Measurements from ENCODE around the gene PLPPR1.

Gene PLPPR1

DNA sequence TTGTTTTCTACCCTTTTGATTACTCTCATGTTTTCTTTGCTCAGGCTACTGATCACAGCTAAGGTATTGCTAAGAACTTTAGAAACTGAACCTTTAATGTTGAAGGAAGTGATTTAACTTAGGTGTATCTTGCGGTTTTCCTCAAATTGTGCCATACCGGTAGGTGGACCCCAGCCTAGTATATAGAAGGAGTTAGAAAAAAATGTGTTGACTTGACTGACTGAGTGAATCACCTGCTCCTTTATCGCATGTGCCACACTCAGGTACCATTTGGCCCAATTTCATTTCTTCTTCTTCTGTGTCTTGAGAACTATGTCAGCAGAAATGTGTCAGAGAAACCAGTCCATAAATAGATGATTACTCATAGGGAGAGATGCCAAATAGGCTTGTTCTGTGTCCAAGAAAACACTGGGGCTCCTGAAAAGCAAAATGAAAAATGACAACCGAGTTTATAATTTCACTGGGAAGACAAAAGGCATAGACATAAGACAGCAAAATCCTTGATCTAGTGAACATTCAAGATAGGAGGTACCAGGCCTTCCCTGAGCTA is 19.4 kb downstream of the PLPPR1 start:
- peak in 1 of 58 donors; percentile 30 for DNase-seq

DNA sequence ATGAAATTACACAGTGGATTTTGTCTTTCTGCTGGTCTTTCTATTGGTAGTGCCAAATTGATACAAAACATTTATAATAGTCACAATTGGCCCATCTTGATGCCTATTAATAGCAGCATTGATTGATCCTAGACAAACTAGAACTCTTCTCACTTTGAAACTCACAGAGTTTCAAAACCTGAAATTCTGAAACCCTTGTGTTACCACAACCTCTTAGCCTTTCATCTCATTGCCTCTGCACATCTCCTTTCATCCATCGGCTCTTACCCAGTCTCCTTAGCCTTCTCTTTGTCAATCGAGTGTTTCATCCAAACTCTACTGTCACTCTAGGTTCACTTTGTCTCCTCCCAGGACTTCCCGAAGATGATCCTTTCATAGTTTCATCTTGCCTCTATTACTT is 22.1 kb downstream of the PLPPR1 start:
- DNase-seq = no peak

DNA sequence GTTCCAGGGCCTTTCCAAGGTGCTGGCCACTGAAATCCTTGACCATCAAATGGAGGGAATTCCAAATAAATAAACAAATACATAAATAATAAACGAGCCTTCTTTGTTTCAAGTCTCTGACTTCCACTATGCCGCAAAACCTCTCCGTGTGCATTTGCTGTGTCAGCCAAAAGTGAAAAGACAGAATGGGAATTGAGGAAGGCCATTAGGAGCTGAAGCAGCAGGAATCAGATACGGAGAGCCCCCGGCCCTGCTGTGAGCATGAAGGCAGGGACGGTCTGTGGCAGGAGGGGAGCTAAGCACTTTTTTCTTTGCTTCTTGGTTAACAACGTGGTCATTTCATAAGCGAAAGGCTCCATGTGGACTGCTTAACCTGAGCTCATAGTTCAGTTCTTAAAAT is 26.1 kb downstream of the PLPPR1 start:
- DNase-seq = no peak

DNA sequence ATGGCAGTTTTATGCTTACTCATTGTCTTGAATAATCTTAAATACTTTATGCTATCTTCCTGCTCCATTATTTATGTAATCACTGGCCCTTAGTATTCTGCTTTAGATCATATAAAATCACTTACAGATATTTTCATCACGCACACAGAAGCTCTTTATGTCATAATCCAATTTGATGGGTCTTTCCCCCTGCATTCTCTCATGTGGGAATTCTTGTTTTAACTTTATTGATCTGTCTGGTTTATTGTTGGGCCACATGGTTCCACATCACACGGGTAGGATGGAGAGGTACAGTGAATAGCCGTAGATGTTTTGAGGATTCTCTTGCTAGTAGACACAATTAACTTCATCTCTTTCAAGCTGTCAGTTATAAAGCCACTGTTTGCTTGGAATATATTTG is 27.0 kb downstream of the PLPPR1 start:
- DNase-seq = no peak

DNA sequence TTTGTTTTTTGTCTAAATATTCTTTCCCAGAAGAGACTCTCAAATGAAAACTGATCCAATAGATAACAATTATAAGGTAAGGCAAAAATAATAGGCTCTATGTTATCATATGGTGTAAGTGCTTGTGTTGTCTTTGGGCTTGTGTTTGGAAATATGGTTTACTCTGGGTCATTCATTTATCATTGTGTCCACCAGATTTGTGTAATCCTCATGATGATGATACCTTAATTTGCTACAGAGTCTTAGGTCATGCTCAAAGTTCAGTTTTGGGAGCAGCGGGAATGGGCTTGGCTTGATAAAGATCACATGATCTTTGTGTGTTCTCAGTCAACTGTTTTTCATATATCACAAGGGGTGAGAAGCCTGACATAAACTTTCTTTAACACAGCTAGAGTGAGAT is 34.2 kb downstream of the PLPPR1 start:
- DNase-seq = no peak

DNA sequence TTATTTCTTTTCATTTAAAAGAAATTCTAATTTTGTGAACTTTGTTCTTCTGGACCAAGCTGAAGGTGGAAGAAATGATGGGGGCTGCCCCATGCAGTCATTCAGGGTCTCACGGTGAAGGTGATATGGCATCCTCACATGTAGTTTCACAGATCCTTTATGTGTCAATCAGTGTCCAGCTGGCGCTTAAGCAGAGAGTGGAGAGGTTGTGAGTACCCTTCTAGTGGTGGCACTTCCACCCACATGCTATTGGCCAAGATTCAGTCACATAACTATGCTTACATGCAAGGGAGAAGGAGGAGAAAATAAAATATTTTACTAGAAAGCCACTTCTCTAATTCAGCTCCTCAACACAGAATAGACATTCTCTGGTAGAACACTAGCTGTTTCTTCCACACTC is 34.7 kb downstream of the PLPPR1 start:
- no peak for DNase-seq

DNA sequence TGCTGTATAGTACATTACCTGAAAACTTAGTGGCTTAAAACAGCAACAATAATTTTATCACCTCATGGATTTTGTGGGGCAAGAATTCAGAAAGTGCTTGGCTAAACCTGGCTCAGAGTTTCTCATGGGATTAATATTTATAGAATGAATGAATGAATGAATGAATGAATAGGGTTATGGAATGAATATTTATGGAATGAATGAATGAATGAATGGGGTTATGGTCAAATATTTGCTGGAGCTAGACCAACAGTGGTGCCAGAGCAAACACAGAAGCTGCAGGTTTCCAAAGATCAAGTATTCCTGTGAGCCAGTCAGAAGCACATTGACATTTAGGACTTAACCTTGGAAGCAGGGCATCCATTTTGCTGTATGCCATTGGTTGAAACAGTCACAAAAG is 35.7 kb downstream of the PLPPR1 start:
- DNase-seq = no peak

DNA sequence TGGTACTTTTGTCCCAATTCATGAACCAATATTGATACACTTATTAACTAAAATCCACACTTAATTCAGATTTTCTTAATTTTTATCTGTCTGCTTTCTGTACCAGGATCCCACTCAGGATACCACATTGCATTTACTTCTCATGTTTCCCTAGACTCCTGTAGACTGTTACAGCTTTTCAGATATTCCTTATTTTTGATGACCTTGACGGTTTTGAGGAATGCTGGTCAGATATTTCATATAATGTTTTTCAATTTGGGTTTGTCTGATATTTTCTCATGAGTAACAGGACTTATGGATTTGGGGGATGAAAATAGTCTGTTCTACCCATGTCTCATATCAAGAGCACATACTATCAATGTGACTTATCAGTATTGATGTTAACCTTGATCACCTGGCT is 37.4 kb downstream of the PLPPR1 start:
- DNase-seq = no peak

DNA sequence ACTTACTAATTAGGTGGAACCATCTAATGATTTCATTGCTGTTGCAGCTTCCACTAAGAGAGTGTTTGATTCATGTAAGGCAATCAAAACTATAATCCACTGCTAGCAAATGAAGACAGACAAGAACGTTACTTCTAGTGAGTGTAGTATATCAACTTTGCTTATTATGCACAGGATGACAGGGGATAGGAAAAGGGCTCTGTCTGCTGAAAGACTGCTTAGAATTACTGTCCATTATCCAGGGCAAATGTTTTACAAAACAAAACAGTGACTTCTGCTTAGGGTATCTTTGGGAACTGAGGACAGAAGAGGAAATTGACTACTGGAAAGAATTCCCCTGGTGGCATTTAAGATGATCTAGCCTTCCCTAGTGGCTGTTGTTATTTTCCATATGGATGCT is 40.2 kb downstream of the PLPPR1 start:
- no peak for DNase-seq

DNA sequence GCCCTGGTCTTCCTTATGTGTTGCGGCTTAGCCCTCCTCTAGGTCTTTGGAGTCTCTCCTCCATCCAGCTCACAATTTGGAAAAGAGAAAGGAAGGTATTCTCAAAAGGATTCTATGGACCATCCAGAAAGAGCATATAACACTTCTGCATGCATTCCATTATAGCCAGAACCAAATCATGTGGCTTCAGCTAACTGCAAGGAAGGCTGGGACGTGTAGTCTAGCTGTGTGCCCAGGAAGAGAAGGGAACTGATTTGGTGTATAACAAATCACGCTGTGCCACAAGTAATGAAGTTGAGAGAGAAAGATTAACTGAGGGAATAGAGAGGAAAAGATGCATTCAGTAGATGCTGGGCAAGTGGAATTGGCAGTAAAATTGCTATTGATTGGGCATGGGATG is 43.7 kb downstream of the PLPPR1 start:
- DNase-seq = no peak

DNA sequence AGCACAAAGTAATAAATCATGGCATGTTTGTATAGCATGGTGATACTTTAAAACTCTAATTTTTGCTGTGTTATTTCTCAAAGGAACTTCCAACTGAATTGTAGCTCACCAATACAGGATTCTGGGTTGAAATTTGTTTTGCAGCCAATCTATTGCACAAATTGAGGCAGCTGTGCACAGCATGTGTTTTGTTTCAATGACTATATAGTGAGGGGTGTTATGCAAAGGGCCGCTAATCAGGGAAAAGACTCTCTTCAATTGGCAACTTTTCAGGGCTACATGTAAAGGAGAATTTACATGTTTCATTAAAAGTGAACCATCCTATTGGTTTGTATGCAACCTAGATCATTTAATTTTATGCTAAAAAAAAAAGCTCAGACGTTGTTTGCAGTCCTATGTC is 44.6 kb downstream of the PLPPR1 start:
- no peak for DNase-seq

DNA sequence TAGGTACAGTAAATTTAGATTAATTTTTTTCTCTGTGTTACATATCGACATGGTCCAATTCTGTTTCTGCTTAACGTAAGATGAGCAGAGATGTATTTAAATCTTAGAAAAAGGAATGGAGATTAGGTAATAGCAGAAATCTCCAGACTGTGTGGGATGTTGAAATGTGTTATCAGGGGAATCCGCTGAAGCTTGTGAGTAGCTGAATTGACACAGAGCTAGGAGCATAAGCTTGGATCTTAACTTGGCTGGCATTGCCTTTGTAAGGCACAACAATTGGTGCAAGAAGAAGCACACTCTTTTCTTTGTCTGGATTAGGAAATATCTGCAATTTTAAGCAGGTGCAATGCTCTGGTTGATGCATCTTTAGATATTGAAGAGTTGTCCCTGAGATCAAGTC is 53.1 kb downstream of the PLPPR1 start:
- peak in 2 of 58 donors; percentile 18 to 22 for DNase-seq

DNA sequence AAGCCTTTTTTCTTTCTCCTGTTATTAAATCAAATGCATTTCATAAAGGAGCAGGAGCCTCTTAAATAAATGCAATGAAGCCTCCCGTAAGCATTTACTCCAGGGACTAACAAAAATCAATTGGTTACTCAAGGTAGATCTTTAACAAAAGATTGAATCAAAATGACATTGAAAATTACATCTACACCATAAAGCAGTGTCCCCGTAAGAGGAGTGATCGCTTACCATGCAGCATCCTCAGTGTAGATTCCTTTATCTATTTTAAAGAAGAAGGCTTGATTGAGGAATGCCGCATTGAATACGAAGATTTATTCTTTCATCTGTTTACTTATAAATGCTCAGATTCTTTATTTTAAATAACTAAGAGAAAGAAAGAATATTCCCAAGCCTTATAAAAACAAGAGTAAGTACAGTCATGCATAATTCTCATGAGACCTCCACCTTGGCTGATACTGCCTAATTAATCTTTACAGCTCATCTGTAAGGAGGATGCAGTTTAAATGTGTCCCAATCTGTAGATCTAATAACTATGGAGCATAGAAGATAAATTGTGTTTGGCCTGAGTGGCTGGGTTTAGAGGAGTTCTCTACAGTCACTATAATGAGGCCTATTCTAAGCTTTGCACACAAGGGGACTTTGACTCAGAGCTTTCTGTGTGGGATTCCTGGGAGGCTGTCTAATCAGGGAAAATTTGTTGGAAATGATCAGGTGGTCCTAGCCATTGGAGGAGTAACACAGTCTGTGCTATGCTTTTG is 55.1 kb downstream of the PLPPR1 start:
- no peak for DNase-seq

DNA sequence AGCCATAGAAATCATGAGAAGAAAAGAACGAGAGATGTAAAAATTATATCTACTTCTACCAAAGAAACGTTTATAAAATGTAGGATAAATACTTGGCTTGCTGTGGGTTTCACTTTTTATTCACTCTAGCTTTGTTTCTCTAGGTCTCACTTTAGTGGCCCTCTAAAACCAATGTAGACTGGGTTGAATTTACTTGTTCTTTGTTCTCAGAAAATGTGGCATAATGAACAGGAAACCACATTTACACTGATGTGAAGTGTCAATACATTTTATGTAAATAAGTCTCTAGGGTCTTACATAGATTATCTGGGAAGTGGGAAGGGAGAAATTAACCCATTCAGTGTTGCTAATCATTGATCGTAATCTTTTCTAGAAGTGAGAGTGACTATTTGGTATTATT is 58.9 kb downstream of the PLPPR1 start:
- no peak for DNase-seq

DNA sequence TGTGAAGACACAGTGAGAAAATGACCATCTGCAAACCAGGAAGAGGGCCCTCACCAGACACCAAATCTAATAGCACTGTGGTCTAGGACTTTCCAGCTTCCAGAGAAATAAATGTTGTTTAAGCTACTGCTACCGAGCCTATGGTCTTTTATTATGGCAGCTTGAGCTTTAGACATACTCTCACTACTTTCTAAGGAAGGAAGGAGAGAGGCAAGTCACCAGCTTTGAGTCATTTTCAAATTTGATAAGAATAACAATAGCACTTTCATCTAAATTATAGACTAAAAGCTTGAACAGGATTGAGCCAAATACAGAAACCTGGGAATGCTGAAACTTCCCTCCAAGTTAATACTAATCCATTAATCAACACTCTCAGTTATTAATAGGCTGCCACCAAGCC is 64.4 kb downstream of the PLPPR1 start:
- DNase-seq = no peak

DNA sequence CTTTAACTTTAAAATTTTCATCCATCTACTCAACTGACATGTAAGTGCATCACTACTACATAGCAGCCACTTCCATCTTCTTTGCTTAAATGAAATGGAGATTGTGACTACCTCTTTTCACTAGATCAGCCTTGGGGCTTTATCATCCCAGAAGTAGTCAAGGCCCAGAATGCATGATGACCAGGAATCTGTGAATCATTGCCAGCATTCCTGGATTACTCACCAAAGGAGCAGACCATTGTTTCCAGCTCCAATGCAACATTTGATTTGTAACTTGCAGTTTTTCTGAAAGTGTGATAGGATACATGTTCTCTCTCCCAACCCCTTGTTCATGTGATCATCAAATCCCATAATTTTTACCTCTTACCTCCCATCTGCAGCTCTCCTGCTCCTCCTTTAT is 65.1 kb downstream of the PLPPR1 start:
- no peak for DNase-seq

DNA sequence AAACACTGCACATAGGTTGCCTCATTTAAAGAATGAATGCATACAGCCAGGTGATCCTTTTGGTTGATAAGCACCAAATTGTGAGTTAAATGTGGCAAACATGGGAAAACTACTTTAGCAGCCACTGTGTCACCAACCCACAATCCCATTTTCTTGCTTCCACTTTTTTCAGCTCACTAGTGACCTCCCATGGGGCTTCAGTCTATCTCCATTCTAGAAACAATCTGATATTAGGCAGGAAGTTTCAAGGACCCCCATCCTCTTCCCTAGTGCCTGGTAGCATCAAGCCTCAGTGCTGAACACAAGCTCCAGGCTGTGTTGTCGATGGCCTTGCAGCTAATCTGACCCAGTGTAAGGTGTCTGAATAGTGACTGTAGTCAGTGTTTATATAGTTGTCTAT is 66.2 kb downstream of the PLPPR1 start:
- no peak for DNase-seq

DNA sequence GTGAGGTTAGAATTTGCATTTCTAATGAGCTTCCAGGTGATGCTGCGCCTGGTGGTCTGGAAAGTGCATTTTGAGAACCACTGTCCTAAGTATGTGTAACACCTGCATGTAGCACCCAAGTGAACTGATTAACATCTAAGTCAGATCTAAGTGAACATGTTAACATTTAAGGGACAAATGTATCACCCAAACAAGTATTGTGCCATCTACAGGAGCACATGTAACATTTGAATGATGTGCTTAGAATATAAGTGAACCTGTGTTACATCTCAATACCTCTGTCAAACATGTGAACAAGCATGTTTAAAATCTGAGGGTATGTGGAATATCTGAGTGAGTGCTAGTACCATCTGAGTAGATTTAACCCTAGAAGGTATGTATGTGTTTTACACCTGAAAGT is 68.7 kb downstream of the PLPPR1 start:
- no peak for DNase-seq

DNA sequence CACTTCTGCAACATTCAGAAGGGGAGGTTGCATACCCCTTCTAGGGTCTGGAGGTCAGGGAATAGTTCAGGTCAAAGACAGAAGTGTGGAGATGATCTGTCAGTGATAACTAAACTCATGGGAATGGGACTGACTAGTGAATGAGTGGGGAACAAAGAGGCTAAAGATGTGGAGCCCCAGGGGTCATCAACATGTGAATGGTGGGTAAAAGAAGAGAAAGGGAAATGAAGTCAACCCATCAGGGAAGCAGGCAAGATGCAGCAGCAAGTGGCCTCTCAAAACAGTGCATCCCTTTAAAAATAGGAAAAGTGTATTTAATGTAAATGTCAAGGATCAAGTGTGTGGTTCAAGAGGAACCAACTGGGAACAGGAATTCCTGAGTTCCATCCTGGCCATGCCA is 69.9 kb downstream of the PLPPR1 start:
- no peak for DNase-seq

DNA sequence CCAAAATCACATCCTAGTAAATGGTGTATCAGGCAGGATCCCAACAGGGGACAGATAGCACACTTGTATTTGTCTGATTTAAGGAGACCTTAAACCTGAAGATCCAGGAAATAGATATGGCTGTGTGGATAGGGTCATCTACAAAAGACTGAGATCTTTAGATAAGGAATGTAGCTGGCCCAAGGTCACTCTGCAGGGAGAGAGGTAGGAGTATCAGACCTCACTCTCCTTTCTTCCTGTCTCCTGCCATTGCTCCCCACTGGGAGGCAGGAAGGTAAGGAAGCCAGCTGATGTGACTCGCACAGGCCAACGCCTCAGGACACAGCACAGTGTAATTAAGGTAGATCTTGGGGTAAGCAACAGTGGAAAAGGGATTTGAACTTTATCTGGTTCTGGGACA is 85.8 kb downstream of the PLPPR1 start:
- no peak for DNase-seq

DNA sequence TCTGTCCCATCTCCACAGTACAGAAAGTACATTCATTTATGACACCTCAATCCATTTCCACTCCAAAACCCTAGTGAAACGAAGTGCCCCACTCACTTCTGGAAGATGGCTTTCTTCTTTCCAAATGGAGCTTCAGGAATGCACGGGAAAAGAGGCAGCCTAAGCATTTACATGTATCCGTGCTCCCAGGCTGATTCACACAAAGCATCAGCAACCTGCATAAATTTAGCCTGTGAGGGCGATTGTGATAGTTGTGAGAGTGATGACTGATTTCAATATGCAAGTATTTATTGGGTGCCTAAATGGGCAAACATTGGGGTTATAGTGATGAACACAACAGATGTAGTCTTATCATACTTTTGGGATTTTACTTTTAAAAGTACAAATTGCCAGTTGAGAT is 86.6 kb downstream of the PLPPR1 start:
- DNase-seq = peak in 2 of 58 donors; percentile 6 to 7

DNA sequence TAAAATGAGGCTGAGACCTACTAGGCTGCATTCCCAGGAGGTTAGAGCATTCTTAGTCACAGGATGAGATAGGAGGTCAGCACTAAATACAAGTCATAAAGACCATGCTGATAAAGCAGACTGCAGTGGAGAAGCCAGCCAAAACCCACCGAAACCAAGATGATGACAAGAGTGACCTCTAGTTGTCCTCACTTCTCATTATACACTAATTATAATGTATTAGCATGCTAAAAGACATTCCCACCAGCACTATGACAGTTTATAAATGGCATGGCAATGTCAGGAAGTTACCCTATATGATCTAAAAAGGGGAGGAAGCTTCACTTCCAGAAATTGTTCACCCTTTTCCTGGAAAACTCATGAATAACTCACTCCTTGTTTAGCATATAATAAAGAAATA is 88.6 kb downstream of the PLPPR1 start:
- DNase-seq = no peak

DNA sequence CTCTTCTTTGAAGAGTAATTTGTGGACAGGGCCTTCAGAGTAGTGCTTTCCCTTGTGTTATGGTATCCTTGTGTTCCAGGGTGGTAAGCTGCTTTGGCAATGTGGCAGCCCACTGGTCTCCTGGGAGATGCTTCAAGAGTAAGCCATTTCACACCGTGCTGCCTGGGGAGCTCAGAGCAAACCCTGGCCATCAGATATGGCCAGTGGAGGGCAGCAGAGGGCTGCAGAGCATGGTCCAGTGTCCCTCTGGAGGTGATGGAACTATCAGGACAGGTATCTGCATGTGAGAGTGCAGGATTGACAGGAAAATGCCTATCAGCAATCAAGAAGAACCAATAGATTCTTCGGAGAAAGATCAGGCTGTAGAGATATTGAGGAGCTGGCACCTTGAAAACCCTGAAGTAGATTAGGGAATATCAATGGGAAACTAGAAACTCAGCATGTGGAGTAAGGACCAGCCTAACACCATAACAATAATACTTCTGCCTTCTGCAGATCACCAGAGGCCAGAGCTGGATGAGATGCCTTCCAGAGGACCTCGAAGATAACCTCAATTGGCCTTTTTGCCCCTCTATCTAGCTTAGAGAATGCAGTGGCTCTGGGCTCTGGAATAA is 90.8 kb downstream of the PLPPR1 start:
- DNase-seq = peak in 51 of 58 donors; percentile 1 to 76 (median 40)

Data from anterior cingulate cortex (tissue), 58 donors.